Right hindlimb (tissue), 1 donor: ENCODE measurements around the gene ENOX2.
"Not testable (repeated sequence)": the region's sequence is repeated elsewhere in the genome, so short reads cannot be mapped to it uniquely, and the experiment has no call there.

Source experiments
- DNase-seq: peaks from one replicate; pipeline ENCODE4 v3.0.0-alpha.2; 2018

The ENOX2 gene

DNA sequence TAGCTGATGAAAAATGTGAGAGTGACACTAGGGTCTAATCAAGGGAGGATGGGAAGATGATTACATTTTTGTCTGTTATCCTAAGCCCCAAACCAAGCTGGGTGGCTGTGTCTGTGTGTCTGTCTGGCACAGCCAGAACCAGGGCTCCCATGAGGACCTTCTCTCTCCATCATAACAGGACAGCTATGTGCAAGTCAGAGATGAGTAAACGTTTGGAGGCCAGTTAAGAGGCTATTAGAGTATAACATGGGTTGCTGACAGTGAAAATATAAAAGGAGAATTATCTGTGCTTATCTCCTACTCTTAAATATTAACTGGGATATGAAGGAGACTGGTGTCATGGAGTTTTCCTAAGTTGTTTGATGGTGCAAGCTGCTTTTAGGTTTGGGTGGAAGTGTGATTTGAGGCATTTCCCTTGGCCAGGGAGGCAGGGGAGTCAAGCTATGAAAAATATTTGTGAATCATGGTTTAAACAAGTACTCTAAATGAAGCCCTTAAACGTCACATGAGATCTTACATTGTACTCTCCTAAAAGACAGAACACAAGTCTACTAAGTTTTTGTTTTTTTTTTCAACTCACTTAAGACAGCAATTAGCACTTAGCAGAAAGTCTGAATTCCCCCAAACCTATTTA, 156.2 kb downstream of the ENOX2 start:
- no peak for DNase-seq

GRCh38 chrX:130746077-130746476, 156.9 kb downstream of the ENOX2 start:
- DNase-seq, result no peak

GRCh38 chrX:130741584-130741983, 161.4 kb downstream of the ENOX2 start:
- DNase-seq, result no peak

- no peak for DNase-seq
These were observed 161.9 kb downstream of the ENOX2 start for GRCh38 chrX:130741151-130741550.

- DNase-seq, result no peak
These were observed 164.3 kb downstream of the ENOX2 start for GRCh38 chrX:130738638-130739195.

DNA sequence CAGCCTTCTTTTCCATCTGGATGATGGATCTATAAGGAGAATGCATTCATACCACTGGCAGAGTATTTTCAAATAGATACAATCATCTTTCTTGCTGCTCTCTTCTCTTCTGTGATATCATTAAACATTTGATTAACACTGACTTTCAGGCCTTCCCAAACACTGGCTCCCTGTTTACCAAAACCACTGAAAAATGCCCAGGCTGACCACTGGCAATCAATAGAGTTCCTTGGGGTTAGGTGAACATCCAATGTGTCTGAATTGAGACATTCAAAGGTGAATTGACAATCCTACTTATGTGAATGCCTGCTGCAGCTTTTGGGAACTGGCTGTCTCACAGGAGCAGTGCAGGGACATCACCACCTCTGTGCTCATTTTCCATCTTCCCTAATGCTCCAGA, 168.3 kb downstream of the ENOX2 start:
- DNase-seq, result no peak

GRCh38 chrX:130728208-130728607, 174.8 kb downstream of the ENOX2 start:
- DNase-seq, result no peak

DNA sequence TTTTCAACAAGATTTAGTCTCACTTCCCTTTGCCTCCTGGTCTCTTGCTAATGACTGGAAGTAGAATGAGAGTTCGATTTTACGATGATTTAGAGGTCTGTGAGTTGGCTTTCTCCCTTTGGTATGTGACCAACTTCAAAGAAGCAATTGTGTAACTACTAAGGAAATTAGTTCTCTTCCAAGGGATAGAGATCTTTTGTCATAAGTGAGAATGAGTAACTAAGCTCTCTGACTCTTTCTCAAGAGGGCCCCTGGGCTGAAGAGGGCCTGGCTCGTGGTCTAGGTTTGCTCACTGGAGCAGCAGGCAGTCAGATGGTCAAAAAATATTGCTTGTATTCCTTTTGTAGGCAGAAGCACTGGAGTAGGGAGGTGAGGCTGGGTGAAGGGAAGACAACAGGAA, 176.3 kb downstream of the ENOX2 start:
- no peak for DNase-seq

DNA sequence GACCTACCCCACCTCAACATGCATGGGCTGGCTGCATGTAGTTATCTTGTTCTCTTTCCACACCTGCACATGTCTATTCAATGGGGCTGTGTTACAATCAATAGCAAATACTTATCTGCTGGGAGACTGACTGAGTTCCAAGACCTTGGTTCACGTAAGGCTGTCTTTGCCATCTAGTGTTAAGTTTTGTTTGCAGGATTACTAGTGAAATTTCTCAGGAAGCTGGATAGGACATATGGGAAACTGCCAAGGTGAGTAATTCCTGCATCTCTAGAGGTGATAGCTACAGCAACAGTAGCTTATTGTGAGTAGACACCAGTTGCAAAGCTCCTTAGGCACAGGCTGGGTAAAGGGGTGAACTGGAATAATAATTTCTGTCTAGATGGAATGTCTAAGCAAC, 177.5 kb downstream of the ENOX2 start:
- no peak for DNase-seq

GRCh38 chrX:130719413-130719812, 183.6 kb downstream of the ENOX2 start:
- no peak for DNase-seq

- no peak for DNase-seq
These were observed 184.9 kb downstream of the ENOX2 start for GRCh38 chrX:130718137-130718536.

DNA sequence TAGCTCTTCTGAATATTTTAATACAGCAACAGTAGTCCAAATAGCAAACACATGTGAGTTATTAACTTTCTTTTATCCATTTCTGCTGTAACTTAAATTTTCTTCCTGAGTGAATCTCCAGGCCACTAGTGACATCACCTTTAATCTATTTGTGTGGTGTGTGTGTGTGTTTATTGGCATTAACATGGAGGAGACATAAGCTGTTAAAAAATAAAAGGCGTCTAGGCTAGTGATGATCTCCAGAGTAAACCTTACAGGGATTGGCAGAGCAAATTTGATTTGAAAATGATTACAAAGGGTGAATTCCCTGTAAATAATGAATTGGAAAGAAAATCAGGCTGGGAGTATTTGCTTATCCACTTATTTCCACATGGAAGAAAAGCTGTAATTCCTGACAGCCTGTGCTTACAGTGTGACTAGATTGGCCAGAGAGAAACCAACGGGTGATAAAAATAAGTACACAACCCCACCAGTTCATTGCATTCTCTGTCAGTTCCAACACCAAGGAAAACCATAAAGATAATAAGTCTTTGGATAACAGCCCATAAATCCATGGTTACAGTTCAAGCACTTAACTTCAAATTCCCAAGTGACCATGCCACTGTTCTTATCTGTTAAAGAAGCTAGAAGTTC, 186.1 kb downstream of the ENOX2 start:
- no peak for DNase-seq

DNA sequence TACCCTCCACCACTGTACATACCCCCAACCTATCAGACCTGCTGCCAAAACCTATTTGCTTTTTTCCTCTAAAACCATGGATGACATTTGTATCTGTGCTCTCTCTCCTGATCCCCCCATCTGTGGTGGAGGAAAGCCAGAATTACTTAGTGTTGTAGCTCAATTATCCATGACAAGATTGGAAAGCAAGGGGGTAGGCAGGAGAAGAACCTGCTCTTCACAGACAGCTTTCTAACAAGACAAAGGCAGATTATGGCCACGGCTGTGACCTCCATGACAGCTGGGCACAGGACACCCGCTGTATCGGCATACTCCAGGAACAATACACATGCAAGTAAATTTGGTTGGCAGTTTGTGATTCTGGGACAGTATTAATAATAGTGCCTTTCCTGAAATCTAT, 186.7 kb downstream of the ENOX2 start:
- DNase-seq, result no peak

- DNase-seq, result no peak
These were observed 187.7 kb downstream of the ENOX2 start for GRCh38 chrX:130715299-130715698.

GRCh38 chrX:130714665-130715064, 188.3 kb downstream of the ENOX2 start:
- DNase-seq, result no peak

GRCh38 chrX:130714135-130714534, 188.9 kb downstream of the ENOX2 start:
- no peak for DNase-seq

DNA sequence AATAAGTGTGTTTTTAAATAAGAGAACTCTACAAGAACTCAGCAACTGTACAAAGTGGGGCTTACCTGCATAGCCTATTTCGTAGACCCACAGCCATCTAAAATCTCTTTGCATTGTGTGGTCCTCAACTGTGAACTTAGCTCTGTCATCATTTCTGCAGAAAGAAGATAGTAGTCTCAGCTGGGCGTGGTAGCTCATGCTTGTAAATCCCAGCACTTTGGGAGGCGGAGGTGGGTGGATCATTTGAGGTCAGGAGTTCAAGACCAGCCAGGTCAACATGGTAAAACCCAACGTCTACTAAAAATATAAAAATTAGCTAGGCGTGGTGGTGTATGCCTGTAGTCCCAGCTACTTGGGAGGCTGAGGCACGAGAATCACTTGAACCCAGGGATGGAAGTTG, 193.8 kb downstream of the ENOX2 start:
- not testable (repeated sequence) for DNase-seq

DNA sequence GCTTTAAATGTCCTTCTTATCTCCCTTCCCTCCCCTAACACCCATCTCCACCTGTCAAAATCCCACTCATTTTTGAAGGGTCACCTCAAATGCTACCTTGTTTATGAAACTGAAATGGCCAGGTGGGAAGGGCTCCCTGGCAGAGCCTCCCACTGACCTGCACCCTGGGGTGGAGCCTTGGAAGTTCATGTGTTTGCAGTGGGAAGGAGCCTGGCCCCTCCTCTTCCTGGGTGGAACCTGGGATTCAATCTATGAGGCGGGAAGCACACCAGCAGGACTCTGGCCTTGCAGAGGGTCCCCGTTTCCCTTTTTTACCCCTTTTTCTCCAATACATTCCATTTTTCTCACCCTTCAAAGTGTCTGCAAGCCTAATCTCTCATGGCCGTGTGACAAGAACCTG, 197.4 kb downstream of the ENOX2 start:
- no peak for DNase-seq

- no peak for DNase-seq
These were observed 198.7 kb downstream of the ENOX2 start for GRCh38 chrX:130704053-130705038.

- DNase-seq, result no peak
These were observed 199.9 kb downstream of the ENOX2 start for GRCh38 chrX:130702867-130703707.

DNA sequence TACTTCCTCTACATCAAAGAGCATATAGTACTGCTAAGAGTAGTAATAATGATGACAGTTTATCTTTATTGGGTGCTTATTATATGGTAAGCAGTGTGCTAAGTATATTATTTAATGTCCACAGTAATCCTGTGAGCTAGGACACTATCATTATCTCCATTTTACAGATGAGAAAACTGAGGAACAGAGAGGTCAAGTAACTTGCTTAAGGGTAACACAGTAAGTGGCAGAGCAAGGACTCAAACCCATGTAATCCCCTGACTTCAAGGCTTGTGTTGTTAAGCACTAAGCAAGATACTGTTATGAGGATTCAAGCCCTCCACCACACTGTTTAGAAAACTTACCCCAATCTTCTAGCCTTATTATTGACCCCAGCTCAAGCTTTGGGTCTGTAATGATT, 202.4 kb downstream of the ENOX2 start:
- no peak for DNase-seq

GRCh38 chrX:130699618-130700017, 203.4 kb downstream of the ENOX2 start:
- no peak for DNase-seq
